HG02981 (cell line): Measurements from ENCODE around the gene ATP5F1B.
"Not testable (repeated sequence)": the region's sequence is repeated elsewhere in the genome, so short reads cannot be mapped to it uniquely, and the experiment has no call there.

Experiments used
- ATAC-seq: cut with Tn5 transposase; IDR thresholded peaks from one replicate; pipeline ENCODE4 v1.9.1; 2021; ENCODE audit warnings: mild to moderate bottlenecking, moderate library complexity; ENCODE audit not compliant: unreplicated experiment

ATP5F1B gene

DNA sequence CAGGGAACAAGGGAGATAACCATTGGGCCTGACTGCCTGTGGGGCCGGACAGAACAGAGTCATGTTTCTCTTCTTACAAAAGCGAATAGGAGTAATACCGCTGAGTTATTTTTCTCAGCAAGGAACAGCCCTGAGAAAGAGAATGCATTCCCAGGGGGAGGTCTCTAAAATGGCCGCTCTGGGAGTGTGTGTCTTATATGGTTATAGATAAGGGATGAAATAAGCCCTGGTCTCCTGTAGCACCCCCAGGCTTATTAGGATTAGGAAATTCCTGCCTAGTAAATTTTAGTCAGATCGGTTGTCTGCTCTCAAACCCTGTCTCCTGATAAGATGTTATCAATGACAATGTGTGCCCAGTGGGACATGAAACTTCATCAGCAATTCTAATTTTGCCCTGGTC lies 8.0 kb upstream of the ATP5F1B start:
- ATAC-seq: not testable (repeated sequence)

DNA sequence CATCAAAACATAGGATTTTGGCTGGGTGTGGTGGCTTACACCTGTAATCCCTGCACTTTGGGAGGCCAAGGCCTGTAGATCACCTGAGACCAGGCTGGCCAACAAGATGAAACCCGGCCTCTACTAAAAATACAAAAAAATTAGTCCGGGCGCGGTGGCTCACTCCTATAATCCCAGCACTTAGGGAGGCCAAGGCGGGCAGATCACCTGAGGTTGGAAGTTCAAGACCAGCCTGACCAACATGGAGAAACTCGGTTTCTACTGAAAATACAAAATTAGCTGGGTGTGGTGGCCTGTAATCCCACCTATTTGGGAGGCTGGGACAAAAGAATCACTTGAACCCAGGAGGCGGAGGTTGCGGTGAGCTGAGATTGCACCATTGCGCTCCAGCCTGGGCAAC lies 2.2 kb upstream of the ATP5F1B start:
- not testable (repeated sequence) for ATAC-seq

DNA sequence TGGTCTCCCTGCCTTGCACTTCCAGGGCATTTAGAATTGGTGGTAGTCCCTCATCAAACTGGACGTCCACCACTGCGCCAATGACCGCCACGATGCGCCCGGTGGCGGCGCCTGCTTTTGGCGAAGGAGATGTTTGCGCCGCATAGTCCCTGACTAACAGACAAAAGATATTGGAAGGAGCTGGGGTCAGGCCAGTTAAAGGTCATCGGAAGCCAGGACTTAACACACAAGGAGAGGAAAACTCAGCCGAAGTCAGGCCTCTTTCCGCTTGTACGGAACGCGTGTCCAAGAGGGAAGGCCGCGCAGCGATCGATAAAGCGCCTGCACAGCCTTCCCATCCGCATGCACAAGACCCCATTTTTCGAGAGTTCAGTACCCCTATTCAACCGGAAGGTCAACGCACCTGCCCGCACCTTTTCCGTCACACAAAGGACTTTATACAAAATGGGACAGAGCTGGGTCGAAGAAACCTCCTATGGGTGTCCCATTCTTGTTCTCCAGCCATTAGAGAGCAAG lies 525 bp downstream of the ATP5F1B start:
- ATAC-seq: no peak

DNA sequence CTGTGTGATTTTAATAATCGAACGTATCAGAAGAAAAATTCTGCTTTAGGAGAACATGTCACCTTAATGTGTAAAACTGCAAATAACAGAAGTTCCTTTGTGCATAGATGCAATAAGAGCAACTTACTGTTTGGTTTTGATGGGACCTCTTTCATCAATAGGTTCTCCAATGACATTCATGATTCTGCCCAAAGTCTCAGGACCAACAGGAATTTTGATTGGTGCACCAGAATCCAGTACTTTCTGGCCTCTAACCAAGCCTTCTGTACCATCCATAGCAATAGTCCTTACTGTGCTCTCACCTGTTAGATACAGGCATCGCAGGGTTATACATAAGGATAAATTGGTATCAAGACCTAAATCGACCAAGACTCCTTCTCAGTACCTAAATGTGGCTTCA lies 1.1 kb downstream of the ATP5F1B start:
- no peak for ATAC-seq

DNA sequence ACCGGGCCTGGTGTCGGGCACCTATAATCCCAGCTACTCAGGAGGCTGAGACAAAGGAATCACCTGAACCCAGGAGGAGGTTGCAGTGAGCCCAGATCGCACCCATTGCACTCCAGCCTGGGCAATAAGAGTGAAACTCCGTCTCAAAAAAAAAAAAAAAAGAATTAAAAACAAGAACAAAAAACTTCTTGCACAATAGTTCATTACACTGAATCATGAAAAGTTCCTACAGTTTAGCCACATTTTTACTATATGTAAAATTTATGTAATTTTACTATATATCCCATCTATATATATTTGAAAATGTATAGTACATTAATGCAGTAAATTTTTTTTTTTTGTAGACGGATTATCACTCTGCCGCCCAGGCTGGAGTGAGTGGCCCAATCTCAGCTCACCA lies 4.6 kb downstream of the ATP5F1B start:
- ATAC-seq: no peak

DNA sequence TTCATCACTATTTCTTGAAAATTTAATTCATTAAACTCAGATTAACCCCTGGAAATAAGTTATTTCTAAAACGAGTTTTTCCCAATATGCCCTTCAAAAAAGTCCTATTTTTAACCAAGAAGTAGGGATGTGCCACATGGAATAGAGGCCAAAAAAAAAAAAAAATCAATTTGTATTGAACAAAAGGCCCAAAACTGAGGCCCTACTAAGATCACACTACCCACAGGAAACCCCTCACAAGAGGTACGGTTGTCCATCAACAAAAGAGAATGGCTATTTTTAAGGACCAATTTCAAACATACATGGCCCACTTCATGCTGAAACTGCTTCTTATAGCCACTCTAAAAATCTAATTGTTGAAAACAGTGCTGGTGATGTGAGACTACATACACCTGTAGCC lies 8.2 kb downstream of the ATP5F1B start:
- no peak for ATAC-seq

DNA sequence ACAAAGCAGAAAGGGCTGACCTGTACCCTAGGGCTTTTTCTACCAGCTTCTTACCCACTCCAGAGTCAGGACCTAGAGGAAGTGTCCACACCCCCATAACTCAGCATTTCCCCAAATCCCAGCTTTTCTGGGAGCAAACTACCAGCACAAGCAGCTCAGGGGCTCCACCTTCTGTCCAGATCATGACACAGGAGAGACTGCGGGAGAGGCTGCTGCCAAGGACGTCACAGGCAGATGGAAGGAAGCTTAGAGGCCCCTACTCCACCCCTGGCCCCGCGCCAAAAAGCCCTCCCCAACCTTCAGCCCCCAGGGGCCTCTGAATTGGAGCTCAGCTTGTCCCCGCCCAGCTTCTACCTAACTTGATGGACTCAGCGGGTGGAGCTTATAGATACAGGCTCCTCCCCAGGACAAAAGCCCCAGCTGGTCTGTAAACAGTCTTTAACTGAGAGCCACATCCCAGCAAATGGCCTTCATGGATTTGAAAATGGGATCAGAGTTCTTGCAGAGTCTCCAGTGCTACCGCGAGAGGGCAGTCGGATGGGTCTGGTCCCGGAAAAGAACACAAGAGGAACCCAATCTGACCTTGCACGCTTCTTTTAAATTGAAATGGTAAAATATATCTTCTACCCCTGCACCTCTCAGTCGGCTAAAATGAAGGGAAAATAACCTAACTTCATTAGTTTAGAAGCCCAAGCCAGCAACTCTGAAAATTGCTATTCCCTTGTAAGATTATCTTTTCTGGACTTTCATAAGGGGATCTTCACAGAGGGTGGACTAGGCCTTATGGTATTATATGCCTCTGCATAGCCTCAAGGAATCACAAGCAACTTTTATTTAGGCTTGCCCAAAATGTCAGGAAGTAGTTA lies 8.9 kb downstream of the ATP5F1B start:
- ATAC-seq: peak; percentile 58

DNA sequence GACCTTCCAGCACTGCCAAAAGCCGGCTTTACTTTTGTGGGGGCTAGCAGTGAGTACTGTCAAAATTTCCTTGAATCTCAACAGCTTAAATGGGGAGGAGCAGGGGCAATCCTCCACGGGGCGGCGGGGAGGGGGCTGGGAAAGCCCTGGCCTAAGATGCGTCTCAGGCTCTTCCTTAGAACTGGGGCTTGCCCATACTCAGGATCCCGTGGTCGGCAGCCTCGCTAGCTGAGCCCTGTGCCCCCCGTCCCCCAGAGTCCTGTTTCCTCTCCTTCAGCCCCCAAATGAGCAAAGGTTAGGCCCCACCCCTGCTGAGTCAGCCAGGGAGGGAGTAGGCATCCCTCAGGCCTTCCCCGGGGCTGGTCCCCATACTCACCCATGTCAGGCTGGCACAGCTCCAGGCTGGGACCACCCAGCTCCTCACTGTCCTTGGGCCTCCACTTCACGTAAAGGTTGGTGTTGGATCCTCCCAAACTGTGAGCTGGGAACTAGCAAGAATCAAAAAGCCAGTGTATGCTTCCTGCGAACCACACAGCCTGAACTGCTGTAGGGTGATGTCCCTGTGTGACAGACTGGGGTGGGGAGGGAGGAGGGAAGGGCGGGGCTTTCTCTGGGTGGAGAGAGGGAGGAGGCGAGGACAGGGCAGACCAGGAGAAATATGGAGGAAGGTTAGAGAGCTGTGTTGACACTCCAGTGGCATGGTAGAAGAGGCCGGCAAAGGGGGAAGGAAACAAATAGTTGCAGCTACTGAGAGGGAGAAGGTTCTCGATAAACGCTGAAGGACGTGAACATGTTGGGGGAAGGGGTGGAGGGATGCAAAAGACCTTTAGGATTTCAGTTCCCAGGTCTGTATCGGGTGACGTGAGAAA lies 9.7 kb downstream of the ATP5F1B start:
- ATAC-seq: peak; percentile 35

DNA sequence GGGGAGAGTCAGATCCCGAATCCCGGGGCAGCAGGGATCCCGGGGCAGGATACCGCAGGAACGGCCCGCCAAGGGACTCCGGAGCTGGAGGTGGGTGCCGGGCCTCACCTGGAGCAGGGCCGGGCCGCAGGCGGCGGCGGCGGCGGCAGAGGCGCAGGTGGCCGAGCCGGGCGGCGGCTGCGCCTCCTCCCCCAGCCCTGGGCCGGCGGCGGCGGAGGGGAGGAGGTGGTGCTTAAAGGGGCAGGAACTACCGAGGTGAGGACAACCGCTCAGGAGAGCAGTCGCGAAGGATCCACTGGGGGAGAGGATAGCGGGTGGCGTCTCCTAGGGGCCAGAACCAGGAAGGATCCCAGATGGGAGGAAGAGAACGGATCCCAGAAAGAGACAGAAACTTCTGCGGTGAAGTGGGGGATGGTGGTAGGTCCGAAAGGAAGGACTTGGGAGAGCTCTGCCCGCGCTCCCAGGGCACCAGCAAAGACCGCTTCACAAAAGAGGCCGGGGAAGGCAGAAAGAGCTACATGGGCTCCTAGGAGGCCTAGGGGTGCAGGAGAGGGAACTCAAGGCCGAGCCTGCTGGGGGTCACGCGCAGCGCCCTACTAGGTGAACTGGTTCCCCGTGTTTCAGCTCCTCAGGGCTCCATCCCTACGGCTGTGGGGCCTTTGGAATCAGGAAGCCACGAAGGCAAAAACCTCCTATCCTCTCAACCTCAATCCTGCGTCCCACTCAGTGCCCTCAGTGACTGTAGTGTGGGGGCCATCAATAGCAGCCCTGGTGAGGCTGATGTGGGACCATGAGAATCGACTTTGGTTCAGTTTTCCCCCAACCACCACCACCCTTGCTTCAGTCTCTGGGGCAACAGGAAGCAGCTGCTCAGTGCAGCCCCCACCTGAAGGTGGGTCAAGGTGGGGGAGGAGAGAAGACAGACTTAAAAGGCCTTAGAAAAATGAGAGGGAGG lies 10.7 kb downstream of the ATP5F1B start:
- peak; percentile 38 for ATAC-seq

DNA sequence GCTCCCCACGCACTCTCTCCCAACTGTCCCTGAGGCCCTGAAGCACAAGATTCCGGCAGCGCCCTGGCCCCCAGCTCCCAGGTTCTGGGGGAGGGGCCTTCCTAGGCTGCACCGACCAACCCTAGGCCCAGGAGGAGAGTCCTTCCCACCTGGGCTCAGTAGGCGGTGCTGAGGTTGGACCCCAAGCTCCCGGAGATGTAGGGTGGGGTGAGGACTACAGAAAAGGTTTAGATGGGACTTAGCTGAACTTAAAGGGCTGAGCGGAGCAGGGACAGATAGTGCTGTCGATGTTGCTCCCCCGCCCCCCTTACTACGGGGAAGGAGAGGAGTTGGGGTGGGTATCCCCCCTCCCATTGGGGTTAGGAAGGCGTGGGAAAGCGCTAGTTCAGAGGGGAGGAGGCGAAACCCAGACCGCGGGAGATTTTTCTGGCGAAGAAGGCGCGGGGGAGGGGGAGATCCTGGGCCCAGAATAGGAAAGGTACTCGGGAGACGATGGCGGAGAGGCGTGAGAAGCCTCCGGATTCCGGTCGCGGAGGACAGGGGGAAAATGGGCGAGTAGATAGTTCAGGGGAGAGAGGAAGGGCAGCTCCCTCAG lies 11.4 kb downstream of the ATP5F1B start:
- no peak for ATAC-seq

DNA sequence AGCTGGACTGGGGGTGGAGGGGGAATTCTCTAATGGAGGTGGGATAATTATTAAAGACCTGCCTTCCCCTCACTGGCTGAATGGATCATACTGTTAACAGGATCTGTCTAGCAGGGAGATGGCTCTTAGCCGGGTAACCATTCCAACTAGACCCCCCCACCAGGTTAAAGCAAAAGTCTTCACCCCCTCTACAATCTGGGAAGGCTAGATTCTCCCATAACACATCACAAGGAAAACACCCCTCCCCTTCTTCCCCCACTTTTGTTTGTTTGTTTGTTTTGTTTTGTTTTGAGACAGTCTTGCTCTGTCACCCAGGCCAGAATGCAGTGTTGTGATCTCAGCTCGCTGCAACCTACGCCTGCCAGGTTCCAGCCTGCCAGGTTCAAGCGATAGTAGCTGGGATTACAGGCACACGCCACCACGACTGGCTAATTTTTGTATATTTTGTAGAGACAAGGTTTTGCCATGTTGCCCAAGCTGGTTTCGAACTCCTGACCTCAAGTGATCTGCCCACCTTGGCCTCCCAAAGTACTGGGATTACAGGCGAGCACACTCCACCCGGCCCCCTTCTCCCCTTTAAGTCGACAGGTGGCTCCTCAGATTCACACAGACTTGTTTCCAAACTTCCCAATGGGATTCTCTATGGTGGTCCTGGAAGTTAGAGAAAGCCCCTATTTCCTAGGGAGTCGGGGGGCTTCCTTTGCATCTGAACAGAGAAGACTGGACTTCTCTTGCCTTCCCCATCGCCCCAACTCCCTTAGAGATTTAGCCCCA lies 12.1 kb downstream of the ATP5F1B start:
- no peak for ATAC-seq

DNA sequence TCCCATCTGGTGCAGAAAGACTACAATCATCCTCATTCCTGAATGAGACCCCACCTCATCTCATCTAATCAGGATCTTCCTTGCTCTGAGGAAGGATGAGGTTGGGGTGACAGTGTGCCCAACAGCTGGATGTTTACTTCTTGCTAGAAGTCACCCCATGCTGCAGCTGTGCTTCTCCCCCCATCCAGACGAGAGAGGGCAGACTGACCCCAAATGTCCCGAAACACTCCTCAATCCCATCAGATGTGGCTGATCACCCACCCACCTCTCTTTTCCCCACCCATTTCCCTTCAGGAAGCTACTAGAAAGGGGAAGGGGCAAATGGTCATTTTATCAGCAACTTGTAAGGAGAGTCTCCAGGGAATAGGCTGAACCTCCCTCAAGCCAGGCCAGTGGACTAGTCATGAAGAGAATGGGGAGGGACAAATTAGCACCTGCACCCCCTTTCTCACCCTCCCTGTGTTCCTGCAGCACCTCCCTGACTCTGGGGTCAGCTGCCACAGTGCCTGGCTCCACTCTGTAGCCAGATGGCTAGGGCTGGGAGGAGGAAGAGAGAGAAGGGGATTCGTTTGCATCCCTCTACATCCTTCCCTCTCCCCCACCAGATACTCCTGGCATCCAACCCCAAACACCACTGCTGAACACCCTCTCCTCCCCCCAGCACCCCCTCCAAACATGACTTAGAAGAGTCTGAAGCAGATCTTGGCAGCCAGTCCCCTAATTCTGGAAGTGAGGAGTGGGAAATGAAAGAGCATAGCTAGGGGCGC lies 12.9 kb downstream of the ATP5F1B start:
- no peak for ATAC-seq

DNA sequence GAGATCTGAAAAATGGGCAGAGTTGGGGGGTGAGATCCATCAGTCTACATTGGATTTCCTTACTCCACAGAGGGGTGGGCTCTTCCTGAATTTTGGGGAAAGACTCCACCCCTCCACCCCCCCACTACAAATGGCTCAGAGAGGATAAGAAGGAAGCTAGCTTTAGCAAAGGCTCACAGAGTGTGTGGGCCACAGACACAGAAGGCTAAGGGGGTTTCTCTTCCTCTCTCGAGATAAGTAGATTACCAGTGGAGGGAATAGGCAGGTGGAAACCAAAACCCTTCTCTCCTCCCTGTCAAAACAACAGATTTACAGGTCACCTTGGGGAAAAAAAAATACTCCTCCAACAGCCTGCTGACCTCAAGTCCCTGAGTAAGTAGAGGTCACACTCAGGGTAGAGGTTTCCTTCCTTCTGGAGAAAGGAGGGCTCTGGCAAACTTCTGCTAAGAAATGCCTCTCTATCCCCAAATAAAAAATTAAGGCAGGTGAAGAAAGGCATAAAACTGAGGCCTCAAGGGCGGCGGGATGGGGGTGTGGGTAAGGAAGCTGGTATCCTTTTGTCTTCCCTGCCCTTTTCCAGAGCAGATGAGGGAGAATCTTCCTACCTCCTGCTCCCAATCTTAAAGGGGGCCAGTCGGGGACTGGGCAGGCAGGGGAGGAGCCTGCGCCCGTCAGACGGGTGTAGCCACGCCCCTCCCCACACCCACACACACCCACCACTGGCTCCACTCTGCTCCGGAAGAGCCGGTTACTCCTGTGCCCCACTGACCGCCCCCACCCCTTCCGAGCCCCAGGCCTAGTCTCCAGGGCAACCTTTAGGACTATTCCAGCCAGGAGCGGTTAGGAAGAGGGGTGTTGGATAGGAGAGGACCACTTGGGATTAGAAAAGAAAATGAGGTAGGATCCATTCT lies 13.7 kb downstream of the ATP5F1B start:
- no peak for ATAC-seq

DNA sequence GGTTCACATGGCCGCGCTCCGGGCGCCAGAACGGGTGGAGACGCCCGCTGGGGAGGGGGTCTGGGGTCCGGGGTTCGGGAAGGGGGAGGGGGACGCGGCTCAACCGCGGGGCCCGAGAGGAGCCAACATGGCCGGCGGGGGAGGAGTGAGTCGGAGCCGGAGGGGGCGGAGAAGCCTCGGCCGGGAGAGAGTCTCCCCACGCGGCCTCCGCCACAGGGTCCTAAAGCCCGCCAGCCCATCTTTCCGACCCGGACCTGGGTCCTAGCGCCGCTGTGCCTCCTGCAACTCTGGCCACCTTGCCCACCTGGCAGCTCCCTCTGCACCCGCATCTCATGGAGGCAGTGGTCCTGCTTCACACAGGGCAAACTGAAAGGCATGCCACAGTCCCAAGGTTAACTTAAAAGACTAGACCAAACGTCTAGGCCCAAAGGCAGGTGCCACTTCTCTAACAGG lies 15.6 kb downstream of the ATP5F1B start, which contains the start of gene BAZ2A:
Gene BAZ2A (minus strand): TSS at position 147 of the 453 bp plus-strand sequence. CDS start 12,796 bp downstream, outside the sequence.
- peak; percentile 55 for ATAC-seq

DNA sequence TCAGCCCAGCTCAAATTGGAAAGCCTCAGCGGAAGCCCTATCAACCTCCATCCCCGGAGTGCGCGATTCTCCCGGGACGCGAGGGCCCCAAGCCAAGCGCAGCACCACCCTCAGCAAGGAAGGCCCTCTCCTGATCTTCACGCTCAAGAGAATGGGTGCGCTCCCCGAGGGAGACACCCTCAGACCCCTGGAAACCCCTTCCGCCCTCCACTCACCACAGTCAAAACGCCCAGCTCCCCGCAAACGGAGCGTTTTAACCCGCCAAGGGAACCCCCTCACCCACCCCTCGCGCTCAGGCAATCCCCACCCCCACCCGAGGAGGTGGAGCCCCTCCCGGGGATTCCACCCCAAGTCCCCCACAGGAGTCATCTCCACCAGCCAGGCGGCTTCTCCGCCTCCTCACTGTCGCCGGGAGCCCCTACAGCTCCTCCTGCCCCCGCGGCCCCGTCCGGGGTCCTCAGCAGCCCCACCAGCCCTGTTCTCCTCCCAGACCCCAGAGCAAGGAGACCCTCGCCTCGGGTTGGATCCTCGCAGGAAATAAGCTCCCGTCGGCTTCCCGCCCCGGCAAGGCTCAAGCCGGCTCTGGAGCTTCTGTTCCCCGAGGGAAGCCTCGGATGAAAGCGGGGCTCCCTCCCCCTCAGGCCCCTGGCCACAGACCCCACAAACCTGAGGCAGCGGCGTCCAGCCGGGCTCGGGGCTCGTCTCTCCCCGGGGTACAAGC lies 16.2 kb downstream of the ATP5F1B start:
- ATAC-seq: peak; percentile 0

DNA sequence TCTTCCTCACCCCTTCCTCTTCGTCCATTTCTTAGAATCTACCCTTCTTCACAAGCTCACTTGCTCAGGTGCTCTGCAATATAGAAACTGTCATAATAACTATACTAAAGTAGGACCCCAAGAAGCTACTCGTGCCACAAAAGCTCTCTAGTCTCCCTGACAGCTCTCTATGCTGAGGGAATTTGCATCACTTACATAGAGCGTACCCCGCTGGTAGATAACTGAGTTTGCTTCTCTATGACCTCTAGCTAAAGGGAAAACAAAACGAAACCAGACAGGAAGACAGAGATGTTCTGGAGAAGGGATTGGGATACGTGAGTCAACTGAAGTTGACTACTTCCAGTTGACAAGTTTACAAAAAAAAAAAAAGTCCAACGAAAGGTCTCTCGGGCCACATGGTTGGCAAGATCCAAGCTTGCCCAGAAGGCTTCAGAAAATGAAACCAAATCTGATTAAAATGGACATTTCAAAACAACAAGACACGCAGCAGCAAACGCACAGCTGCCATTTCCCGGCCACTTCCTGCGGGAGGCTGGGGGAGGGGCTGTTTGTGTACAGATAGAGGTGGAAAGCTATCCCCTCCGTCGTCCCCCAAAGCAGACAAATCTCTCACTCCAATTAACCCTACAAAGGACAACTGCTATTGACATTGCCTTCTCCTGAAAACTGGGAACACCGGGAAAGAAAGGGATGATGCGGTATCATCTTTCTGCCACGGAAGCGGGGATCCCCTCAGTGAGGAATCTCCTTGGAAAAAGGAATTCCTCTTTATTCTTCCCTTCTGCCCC lies 16.9 kb downstream of the ATP5F1B start:
- no peak for ATAC-seq
